Parathyroid adenoma (tissue), 2 donors: ENCODE measurements around the gene SMCO2.

ENCODE experiments used
- H2AFZ ChIP-seq: fragments of 300-600 bp; sonication (generic); one replicate; pipeline ENCODE4 v1.7.0; 2017; ENCODE audit warnings: antibody characterized with exemption, mild to moderate bottlenecking
- H3K27ac ChIP-seq: fragments of 300-600 bp; sonication (generic); one replicate; pipeline ENCODE4 v1.7.0; 2017
- H3K27me3 ChIP-seq: fragments of 300-600 bp; sonication (generic); one replicate; pipeline ENCODE4 v1.7.0; 2017; ENCODE audit warnings: low read length; ENCODE audit not compliant: control insufficient read depth, insufficient read depth
- H3K36me3 ChIP-seq: fragments of 300-600 bp; sonication (generic); one replicate; pipeline ENCODE4 v1.7.0; 2017; ENCODE audit warnings: low read length; ENCODE audit not compliant: control insufficient read depth, insufficient read depth
- H3K4me1 ChIP-seq: fragments of 300-600 bp; sonication (generic); one replicate; pipeline ENCODE4 v1.7.0; 2017; ENCODE audit warnings: control low read depth
- H3K4me2 ChIP-seq: fragments of 300-600 bp; sonication (generic); one replicate; pipeline ENCODE4 v1.7.0; 2017; ENCODE audit warnings: low read length
- H3K4me3 ChIP-seq: fragments of 300-600 bp; sonication (generic); one replicate; pipeline ENCODE4 v1.7.0; 2017; ENCODE audit warnings: low read depth, low read length
- H3K79me2 ChIP-seq: fragments of 300-600 bp; sonication (generic); one replicate; pipeline ENCODE4 v1.7.0; 2017; ENCODE audit warnings: control low read depth
- H3K9ac ChIP-seq: fragments of 300-600 bp; sonication (generic); one replicate; pipeline ENCODE4 v1.7.0; 2017; ENCODE audit warnings: mild to moderate bottlenecking
- H3K9me3 ChIP-seq: fragments of 300-600 bp; sonication (generic); one replicate; pipeline ENCODE4 v1.7.0; 2017; ENCODE audit warnings: low read length; ENCODE audit not compliant: control insufficient read depth
- TF ChIP-seq, protein P1 (sequence below): fragments of 300-600 bp; sonication (generic); IDR thresholded peaks from one replicate; pipeline ENCODE4 v1.7.0; 2017; ENCODE audit warnings: antibody characterized with exemption, mild to moderate bottlenecking
- donor health status: primary hyperparathyroidism.

SMCO2 gene

DNA sequence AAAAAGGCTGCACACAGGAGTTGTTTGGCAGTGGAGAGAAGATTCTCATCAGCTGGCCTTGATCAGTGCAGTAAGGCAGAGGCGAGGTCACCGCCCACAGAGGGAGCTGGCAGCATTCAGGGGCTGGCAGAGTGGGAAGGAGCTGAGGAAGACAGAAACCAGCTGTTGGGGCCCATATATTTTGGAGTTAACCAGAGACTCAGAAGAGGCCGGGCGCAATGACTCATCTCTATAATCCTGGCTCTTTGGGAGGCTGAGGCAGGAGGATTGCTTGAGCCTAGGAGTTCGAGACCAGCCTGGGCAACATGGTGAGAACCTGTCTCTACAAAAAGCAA, 17.7 kb downstream of the SMCO2 start:
- Histone ChIP-seq H3K27ac (no peak overlapping the region), H3K9ac (no peak overlapping the region), H3K4me2 (no peak overlapping the region), H3K36me3 (no peaks in the 10 kb centered on the region), H3K4me3 (no peak overlapping the region), H3K79me2 (no peaks in the 10 kb centered on the region), H3K4me1 (no peaks in the 10 kb centered on the region), H2AFZ (no peak overlapping the region), H3K9me3 (no peaks in the 10 kb centered on the region), H3K27me3 (no peaks in the 10 kb centered on the region)
- TF ChIP-seq, protein P1, sequence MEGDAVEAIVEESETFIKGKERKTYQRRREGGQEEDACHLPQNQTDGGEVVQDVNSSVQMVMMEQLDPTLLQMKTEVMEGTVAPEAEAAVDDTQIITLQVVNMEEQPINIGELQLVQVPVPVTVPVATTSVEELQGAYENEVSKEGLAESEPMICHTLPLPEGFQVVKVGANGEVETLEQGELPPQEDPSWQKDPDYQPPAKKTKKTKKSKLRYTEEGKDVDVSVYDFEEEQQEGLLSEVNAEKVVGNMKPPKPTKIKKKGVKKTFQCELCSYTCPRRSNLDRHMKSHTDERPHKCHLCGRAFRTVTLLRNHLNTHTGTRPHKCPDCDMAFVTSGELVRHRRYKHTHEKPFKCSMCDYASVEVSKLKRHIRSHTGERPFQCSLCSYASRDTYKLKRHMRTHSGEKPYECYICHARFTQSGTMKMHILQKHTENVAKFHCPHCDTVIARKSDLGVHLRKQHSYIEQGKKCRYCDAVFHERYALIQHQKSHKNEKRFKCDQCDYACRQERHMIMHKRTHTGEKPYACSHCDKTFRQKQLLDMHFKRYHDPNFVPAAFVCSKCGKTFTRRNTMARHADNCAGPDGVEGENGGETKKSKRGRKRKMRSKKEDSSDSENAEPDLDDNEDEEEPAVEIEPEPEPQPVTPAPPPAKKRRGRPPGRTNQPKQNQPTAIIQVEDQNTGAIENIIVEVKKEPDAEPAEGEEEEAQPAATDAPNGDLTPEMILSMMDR: no peak

DNA sequence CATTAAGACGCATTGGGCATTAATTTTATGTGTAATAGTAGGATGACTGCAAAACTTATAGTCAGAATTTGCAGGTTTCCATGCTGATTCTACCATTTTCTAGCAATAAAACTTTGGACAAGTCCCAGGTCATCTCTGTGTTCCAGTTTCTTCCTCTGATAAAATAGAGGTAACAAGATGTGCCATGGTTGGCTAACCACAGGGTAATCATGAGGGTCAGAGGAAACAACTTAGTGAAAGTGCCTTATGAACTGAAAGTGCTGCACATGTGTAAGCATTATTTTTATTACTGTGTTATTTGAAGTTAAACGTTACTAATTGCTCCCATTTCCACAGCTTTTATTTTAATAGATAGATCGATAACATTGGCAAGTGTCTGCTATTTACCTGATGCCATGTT, 21.1 kb downstream of the SMCO2 start:
- H3K4me2 ChIP-seq: no peak overlapping the region
- H3K27me3 ChIP-seq: no peaks in the 10 kb centered on the region
- no peaks in the 10 kb centered on the region for H3K4me1 ChIP-seq
- H3K27ac ChIP-seq: no peak overlapping the region
- H3K4me3 ChIP-seq: no peak overlapping the region
- TF ChIP-seq, protein P1: no peak
- H3K79me2 ChIP-seq: no peaks in the 10 kb centered on the region
- no peak overlapping the region for H3K9ac ChIP-seq
- no peaks in the 10 kb centered on the region for H3K9me3 ChIP-seq
- H3K36me3 ChIP-seq: no peaks in the 10 kb centered on the region
- H2AFZ ChIP-seq: no peak overlapping the region

DNA sequence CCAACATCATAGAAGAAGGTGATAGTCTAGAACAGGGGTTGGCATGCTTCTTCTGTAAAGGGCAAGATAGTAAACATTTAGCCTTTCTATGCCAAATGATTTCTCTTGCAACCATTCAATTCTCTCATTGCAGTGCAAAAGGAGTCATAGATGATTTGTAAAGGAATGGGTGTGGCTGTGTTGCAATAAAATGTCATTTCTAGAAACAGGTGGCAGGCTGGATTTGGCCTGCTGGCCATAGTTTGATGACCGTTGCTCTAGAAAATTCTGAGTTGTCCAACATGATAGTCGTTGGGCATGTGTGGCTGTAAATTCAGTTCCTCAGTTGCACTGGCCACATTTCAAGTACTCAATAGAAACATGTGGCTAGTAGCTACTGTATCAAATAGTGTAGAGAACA, 21.7 kb downstream of the SMCO2 start:
- Histone ChIP-seq H3K4me2 (no peak overlapping the region), H2AFZ (no peak overlapping the region), H3K36me3 (no peaks in the 10 kb centered on the region), H3K4me3 (no peak overlapping the region), H3K9ac (no peak overlapping the region), H3K79me2 (no peaks in the 10 kb centered on the region), H3K27me3 (no peaks in the 10 kb centered on the region), H3K4me1 (no peaks in the 10 kb centered on the region), H3K9me3 (no peaks in the 10 kb centered on the region), H3K27ac (no peak overlapping the region)
- TF ChIP-seq, protein P1: no peak

DNA sequence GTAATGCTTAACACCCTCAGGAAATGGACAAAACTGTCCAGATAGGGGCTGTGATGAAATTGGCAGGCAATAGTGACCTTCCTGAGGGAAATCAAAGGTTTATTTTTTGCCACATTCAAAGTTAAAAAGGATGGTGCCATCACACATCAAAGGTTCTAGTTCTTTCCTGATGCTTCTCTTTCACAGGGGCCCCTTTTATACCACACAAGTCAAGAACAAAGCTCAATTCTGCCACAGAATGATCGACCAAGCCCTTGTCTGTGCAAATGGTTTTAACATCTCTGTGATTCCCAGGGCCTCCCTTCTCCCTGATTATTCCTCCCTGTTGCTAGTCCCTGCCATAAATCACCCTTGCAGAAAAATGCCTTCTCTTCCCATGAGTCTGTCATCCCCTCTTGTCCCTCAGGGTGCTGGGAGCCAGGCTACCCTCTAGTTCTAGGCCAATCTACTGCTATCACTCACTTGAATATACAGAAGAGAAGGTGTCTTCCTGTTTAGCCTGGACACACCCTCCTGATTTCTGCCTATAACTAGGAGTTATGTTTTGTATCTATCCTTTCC, 22.7 kb downstream of the SMCO2 start:
- TF ChIP-seq, protein P1: no peak

DNA sequence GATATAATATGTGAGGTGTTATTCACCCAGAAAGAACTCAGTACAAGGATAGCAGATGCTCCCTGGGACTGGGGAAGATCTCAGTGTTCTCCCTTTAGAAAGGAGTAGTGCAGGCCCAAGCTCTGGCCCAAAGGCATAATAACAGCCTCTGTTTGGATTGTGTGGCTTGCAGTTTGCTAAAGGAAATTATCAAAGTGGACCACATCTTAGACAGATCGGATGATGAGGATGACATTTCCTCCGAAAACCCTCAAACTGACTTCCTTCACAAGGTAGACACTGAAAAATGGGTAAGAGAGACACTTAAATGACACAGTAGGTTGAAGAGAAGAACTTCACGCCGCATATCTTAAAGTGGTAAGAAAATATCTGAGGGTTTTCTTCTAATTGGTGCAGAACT, 26.1 kb downstream of the SMCO2 start:
- no peaks in the 10 kb centered on the region for H3K79me2 ChIP-seq
- no peak overlapping the region for H3K27ac ChIP-seq
- H3K36me3 ChIP-seq: no peaks in the 10 kb centered on the region
- no peak overlapping the region for H2AFZ ChIP-seq
- TF ChIP-seq, protein P1: no peak
- no peak overlapping the region for H3K9ac ChIP-seq
- peaks cover 4% of the 10 kb centered on the region for H3K9me3 ChIP-seq
- no peak overlapping the region for H3K4me3 ChIP-seq
- no peaks in the 10 kb centered on the region for H3K4me1 ChIP-seq
- no peaks in the 10 kb centered on the region for H3K27me3 ChIP-seq
- H3K4me2 ChIP-seq: no peak overlapping the region

More for the DNA sequence above, 22.7 kb downstream of the SMCO2 start:
- no peak overlapping the region for H3K4me2 ChIP-seq
- H3K4me1 ChIP-seq: no peaks in the 10 kb centered on the region
- no peaks in the 10 kb centered on the region for H3K9me3 ChIP-seq
- H3K27ac ChIP-seq: no peak overlapping the region
- H3K9ac ChIP-seq: no peak overlapping the region
- H3K36me3 ChIP-seq: no peaks in the 10 kb centered on the region
- no peaks in the 10 kb centered on the region for H3K79me2 ChIP-seq
- no peaks in the 10 kb centered on the region for H3K27me3 ChIP-seq
- H3K4me3 ChIP-seq: no peak overlapping the region
- H2AFZ ChIP-seq: no peak overlapping the region
